HG03575 (cell line): Measurements from ENCODE around the gene IL17C.

Experiments
- ATAC-seq: cut with Tn5 transposase; IDR thresholded peaks from one replicate; pipeline ENCODE4 v1.9.1; 2021; ENCODE audit not compliant: unreplicated experiment, insufficient number of reproducible peaks, low FRiP score; ENCODE audit errors: extremely low read depth

The IL17C gene

GRCh38 chr16:88639231-88640038 is 1.1 kb downstream of the IL17C start:
- ATAC-seq = no peak

GRCh38 chr16:88640039-88640495 is 1.7 kb downstream of the IL17C start:
- no peak for ATAC-seq

DNA sequence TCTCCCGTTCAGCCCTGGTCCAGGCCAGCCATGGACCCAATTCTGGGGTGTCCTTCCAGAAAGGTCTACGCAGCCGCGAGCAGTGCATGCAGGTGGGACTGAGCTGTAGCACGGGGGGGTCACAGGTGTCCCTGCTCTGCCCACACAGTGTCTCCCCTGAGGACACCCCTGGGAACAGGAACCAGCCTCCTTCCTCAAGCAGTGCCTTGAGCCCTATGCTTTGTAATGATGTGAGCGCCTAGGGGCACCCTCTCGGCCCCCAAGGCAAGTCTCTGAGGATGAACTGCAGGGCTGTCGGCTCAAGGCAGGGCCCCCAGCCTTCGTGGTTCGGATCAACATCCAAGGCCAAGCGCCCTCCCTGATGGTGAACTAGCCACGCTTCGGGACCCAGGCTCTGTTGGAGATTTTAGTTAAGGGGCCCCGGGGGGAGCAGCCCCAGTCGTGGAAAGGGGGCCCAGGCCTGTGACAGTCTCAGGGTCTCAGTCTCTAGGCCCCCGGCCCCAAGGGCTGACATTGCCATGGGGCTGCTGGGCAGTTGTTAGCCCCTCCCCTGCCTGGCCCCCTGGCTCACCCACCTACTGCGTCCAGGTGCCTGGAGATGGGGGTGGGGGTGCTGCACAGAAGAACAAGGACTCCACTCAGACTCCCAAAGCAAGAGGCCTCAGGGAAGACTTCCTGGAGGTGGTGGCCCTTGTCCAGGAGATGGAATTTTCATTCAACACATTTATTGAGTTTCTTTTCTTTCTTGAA is 2.3 kb downstream of the IL17C start:
- ATAC-seq = no peak

GRCh38 chr16:88642881-88643643 is 4.7 kb downstream of the IL17C start:
- ATAC-seq = no peak

DNA sequence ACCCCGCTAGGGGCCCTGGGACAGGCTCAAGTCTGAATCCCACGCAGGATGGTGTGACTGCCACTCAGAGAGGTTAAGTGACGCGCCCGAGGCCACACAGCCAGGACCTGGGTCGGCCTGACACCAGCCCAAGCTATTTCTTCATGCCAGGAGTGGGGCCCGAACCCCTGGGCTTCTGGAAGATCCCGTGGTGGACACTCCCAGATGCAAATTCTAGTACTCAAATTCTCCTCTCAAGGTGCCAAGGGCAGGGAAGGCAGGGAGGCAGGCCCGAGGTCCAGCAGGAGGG is 5.2 kb downstream of the IL17C start:
- no peak for ATAC-seq

DNA sequence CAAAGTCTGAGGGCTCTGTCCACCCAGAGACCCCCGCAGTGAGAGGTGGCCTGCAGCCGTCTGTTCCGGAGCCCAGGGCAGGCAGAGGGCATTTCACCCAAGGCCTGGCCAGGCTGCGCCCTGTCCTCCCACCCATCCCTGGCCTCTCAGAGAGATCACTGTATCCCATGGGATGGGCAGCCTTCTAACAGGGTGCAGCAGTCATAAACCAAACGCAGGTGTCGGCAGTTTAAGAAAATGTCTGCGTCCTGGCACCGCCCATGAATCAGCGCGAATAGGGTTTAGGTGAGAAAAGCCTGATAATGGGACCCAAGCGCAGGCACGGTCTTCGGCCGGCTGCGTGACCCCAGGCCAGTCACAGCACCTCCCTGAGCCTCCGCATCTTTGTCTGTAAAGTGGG is 7.1 kb downstream of the IL17C start:
- ATAC-seq = no peak

DNA sequence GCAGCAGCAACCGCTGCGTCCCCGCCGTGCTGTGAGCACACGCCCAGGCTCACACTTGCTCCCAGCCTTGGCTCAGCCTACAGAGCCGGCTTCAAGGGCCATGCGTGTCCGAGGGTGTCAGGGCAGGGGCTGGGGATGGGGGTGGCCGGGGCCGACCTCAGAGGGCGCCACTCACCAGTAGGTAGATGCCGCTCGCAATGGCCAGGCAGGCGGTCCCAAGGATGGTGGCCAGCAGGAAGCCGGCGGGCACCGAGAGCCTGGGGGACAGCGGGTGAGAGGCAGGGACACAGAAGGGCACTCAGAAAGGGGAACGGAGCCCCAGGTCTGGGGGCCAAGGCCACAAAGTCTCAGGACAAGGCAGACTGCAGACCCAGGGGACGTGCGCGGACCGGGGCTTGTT is 7.6 kb downstream of the IL17C start:
- no peak for ATAC-seq

DNA sequence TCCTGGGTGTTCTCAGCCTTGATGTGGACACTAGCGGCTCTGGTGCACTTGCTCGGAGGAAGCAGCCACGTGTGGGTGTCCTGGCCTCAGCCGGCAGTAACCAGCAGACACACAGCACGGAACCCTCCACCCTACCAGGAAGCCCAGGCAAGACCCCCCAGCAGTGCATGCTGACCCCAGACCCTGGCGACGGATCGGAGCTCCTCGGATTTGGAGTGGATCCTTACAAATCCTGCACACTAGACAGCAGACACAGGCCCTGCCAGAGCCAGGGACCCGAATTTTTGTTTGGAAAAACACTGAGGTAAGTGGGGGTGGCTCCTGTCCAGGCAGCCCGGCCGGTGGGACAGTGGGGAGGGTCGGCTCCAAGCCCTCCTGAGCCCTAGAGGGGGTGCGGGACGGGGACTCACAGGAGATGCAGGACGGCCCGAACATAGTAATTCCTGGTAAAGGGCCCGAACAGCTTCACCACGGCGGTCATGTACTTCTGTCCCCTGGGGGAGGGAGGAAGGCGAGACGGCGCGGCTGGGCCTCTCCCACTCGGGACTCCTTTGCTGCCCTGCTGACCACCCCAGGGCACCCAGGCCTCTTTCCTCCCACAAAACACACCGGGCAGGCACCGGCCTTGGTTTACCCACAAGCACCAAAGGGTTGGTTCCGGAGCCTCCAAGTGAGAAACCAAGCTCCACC is 8.1 kb downstream of the IL17C start:
- no peak for ATAC-seq

- no peak for ATAC-seq
Observed at GRCh38 chr16:88647178-88648070, 9.1 kb downstream of the IL17C start.

GRCh38 chr16:88649195-88649923 is 11.0 kb downstream of the IL17C start:
- no peak for ATAC-seq

DNA sequence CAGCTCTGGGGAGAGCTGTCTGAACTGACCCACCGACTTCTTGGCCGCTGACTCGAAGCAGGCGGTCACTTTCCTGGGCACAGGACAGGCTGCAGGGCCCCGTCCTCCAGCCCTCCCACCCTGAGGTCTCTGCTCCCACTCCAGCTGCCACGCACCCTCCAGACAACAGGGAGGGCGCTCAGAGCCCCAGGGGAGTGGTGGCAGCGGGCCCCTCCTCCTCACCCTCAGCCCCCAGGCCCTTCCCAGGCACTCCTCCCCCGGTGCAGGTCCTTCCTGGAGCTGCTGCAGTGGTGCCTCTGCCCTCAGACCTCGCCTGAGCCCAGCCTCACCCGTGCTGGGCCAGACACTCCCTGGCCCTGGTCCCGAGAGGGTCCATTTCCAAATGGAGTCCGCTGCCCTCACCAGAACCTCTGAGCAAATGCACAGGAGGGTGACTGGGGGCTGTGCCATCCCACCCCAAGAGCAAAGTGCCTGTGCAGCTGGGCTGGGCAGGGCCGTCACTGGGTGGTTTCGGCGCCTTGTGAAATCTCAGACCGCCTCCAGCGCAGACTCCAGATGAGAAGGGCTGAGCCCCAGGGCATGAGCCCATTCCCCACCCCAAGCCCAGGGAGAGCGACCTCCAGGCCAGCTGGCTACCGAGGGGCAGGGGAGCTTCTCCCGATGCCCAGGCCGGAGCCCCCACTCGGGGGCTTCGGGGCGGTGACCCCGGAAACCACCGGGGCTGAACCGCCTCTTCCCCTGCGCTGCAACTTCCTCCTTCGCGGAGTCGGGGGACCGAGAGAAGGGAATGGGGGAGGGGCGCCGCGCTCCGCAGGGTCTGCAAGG is 11.8 kb downstream of the IL17C start:
- ATAC-seq = no peak

DNA sequence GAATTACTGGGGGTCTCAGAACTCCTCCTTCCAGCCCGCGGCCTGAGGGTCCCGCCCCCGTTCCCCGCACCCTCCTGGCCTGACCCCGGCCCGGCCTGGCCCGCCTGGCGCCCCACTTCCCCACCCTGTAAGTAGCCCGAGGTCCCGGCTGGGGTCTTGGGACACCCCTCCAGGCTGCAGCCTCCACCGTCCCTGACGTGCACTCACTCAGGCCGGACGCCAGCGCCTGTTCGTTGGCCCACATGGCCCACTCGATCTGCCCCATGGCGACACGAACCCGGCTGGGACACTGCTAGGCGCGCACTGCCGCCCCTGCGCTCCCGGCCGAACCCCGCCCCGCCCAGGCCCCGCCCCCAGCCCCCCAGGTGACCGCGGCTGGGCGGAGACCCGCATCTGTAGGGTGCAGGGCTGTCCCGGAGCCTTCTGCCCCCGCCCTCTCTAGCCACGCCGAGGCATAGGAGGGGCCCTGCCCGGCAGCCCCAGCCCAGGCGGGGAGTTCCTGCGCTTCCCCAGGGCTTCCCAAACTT is 12.4 kb downstream of the IL17C start, which contains the start of gene CYBA:
TSS of gene CYBA (minus strand) at position 305 of the 527 bp plus-strand sequence. CDS start at position 265, 40 bp downstream.
- ATAC-seq = peak; percentile 28

DNA sequence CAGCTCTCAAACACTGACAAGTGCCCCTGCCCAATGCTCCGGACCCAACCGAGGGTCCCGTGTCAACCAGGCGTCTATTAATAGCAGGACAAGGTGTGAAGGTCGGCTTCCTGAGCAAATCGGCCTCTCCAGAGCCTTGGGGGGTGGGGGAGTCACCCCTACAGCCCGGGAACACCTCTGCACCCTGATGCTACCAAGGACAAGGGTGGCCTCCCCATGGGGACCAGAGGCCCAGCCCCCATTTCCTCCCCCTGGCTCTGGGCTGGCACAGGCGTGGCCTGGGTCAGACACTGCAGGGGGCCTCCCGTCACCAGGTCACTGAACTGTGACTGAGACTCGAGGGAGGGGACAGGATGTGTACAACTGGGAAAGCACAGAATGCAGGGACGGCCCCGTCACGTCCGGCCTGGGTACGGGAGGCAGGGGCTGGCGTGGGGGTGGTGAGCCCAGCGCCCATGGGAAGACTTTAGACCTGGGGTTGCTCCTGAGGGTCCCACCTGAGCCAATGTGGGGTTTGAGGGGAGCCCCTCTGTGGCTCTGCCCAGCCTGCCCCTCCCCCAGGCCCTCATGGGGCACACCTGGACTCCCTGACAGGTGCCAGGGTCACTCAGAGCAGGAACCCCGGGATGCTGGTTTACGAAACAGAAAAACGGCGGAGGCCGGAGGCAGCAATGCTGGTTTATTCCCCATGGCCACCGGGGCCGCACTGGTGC is 13.1 kb downstream of the IL17C start:
- peak; percentile 46 for ATAC-seq

DNA sequence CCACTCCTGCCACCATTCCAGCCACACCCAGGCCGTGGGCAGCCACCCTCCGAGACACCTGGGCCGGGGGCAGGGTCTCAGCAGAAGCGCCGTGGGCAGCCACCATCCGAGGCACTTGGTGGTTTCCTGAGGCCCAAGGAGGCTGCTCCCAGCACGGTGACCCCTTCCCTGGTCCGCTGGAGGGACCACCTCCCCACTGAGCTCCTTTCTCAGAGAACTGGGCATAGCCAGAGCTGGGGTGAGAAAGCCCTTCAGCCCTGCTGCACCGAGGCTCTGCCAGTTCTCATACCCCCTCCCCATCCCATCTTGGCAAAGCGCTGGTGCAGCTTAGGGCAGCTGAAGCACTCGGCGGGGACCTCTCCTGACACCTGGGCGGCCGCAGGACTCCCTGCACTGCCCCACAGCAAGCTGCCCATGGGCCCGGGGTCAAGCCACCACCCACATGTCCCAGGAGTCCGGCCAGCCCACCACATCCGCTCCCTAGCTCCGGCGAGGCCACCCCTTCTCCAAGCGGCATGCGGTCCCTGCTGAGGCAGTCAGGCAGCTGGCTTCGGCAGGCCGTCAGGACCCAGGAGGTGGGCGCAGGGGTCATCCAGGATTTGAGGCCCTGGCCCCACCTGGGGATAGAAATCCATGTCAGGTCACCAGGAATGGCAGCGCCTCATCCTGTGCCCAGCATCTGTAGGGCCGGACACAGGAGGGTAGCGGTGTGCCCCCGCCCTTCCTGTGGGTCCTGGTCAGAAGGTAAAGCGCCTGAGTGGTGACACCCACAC is 13.8 kb downstream of the IL17C start:
- no peak for ATAC-seq

DNA sequence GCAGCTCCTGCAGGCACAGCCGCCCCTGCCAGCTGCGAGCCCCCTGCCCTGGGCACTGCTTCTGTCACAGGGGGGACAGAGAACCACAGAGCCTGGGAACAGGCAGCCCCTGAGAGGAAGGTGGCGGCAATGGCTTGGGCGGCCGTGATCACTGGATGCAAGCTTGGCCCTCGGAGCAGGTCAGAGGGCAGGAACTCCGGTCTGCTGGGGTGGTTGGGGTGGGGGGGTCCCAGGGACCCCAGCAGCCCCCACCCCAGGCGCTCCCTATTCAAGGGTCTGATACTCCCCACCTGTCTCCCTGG is 14.3 kb downstream of the IL17C start:
- ATAC-seq = no peak

GRCh38 chr16:88653101-88653500 is 14.7 kb downstream of the IL17C start:
- ATAC-seq = no peak
